ENCODE results near the gene CDKN2AIPNL.

Gene CDKN2AIPNL, protein sequence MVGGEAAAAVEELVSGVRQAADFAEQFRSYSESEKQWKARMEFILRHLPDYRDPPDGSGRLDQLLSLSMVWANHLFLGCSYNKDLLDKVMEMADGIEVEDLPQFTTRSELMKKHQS
- 5.4 to 24.9 (median 16.7) reads per million in 9 experiments for total RNA-seq

DNA sequence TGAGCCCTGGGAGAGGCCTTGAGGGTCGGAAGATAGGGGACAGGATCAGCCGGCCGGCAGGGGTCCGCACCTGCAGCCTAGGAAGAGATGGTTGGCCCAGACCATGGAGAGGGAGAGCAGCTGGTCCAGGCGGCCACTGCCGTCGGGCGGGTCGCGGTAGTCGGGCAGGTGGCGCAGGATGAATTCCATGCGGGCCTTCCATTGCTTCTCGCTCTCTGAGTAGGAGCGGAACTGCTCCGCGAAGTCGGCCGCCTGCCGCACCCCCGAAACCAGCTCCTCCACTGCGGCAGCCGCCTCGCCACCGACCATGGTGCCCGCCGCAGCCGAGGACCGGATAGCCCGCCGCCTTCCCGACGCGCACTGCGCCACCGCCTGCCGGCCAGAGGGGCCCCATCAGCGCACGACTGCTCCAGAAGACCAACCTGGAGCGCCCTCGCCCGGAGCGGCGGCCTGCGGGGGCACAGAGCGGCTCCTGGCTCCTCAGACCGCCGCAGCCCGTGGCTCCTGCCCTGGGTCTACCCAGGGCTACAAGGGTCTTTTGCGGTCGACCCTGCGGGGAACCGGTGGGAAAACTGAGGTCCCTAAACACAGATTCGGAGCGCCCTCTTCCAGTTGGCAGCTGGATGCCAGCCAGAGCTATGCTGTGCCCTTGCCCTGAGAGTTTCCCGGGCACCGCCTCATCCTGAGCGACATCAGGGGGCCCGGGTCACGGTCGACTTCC, at the start of gene CDKN2AIPNL:
TSS of gene CDKN2AIPNL (minus strand) at position 336 of the 721 bp plus-strand sequence. CDS start at position 309, 27 bp downstream.
- H3K4me3 Mint-ChIP-seq: peak within 1 kb of the TSS; percentile 96 to 97
- H3K4me1 Mint-ChIP-seq (ENCODE audit: low read depth in 2 of 2): peaks cover 14 to 32% of the 10 kb centered on the region in 2 donors
- no peaks in the 10 kb centered on the region for H3K27me3 Mint-ChIP-seq
- H3K27ac Mint-ChIP-seq: peak within 1 kb of the TSS; percentile 94 to 98
- ATAC-seq (replicated peaks) (peak; percentile 98), DNase-seq (peak; percentile 86 to 89 (median 88))
- peaks cover 8% of the 10 kb centered on the region for H3K36me3 Mint-ChIP-seq (ENCODE audit: insufficient read depth)
- no peaks in the 10 kb centered on the region for H3K9me3 Mint-ChIP-seq

DNA sequence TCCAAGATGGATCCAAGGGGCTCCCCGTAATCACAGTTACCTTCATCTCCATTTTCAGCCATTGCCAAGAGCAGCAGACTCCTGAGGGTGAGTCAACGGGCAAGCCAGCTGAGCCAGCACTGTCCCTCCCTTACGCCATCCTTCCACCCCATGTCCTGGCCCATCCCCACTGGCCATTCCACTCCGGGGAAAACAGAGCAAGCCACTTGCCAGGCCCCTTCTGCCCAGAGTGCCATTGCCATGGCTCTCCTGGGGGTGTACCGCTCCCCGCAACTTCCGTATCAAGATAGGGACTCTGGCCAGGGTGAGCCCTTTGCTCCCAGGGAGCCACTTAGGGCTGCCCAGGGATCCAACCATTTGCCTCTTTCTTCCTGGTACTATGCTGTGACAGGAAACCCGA, 48.9 kb upstream of the CDKN2AIPNL start:
- no peaks in the 10 kb centered on the region for H3K27me3 Mint-ChIP-seq
- DNase-seq (no peak), ATAC-seq (replicated peaks) (no peak)
- H3K27ac Mint-ChIP-seq: no peak overlapping the region
- no peak overlapping the region for H3K4me3 Mint-ChIP-seq
- H3K4me1 Mint-ChIP-seq (ENCODE audit: low read depth in 2 of 2): peaks cover 4% of the 10 kb centered on the region in 2 donors
- no peaks in the 10 kb centered on the region for H3K9me3 Mint-ChIP-seq
- no peaks in the 10 kb centered on the region for H3K36me3 Mint-ChIP-seq (ENCODE audit: insufficient read depth)

DNA sequence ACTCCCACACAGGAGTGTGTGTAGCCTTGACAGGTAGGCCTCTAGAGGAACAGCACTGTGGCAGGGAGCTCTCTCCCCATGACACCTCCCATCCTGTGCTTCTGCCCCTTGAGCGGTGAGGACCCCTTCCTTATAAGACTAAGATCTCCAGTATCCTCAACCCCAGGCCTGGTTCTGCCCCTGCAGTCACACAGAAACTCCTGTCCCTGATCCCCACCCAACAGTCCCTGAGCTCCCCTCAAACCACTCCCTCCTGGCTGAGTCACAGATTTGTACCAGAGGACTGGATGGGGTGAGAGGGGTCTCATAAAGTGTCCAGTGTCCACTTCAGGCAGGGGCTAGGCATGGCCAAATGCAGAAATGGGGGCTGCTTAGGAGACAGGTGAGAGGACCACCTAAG, 47.8 kb upstream of the CDKN2AIPNL start:
- Mint-ChIP-seq H3K4me1 (ENCODE audit: low read depth in 2 of 2) (peaks cover 0 to 4% of the 10 kb centered on the region in 2 donors), H3K27me3 (no peaks in the 10 kb centered on the region), H3K27ac (no peak overlapping the region), H3K9me3 (no peaks in the 10 kb centered on the region), H3K4me3 (no peak overlapping the region), H3K36me3 (ENCODE audit: insufficient read depth) (no peaks in the 10 kb centered on the region)
- no peak for ATAC-seq (replicated peaks)
- DNase-seq: no peak

DNA sequence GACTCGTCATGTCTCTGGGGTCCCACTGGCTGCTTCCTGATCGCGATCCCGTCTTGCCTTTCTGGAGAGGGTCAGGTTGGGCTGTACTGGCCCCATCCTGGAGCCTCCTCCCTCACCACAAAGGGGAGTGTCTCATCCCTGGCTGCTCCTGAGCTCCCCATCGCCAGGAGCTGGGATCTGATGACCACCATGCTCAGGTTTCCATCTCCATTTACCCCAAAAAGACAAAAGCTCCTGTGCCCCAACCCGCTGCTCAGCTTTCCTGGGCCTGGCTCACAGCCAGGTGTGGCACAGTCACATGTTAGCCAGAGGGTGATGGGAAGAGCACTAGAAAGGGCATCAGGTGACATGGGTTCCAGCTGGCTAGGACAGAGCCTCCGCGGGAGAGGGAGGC, 47.3 kb upstream of the CDKN2AIPNL start:
- ATAC-seq (replicated peaks) (no peak), DNase-seq (no peak)
- no peaks in the 10 kb centered on the region for H3K36me3 Mint-ChIP-seq (ENCODE audit: insufficient read depth)
- peaks cover 0 to 4% of the 10 kb centered on the region in 2 donors for H3K4me1 Mint-ChIP-seq (ENCODE audit: low read depth in 2 of 2)
- H3K9me3 Mint-ChIP-seq: no peaks in the 10 kb centered on the region
- H3K4me3 Mint-ChIP-seq: no peak overlapping the region
- H3K27me3 Mint-ChIP-seq: no peaks in the 10 kb centered on the region
- no peak overlapping the region for H3K27ac Mint-ChIP-seq

DNA sequence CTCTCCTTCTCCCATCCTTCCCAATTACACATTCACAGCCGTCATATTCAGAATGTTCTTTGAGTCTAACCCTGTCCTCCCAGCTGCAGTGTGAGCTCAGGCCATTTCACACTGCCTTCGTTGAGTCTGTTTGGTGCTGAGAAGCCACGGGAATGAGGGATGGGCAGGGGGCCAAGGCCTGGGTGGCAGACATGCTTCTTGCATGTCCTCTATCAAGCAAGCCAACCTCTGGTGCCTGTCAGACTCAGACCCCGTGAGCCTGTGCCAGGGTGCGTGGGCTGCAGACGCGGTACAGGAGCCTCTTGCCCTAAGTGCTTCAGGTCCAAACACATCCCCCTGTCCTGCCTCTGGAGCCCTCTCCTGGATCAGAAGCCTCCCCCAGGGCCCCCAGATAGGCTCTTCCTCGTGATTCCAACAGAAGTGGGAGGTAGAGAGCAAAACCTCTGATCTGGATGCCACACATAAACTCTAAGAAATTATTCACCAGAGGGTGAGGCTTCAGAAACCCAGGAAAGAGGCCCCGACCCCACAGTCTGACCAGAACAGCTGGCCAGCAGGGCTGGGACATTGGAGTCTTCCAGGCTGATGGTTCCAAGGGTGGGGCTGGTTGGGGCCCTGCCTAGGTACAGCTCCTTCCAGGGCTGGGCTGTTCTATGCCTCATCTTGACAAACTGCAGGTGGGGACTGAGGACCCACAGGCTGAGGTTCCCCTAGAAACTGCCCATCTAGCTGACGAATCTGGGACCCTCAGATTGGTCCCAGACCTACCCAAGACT, 46.7 kb upstream of the CDKN2AIPNL start:
- DNase-seq (no peak), ATAC-seq (replicated peaks) (no peak)
- Mint-ChIP-seq H3K9me3 (no peaks in the 10 kb centered on the region), H3K27me3 (no peaks in the 10 kb centered on the region), H3K4me3 (no peak overlapping the region), H3K36me3 (ENCODE audit: insufficient read depth) (no peaks in the 10 kb centered on the region), H3K4me1 (ENCODE audit: low read depth in 2 of 2) (peaks cover 0 to 4% of the 10 kb centered on the region in 2 donors), H3K27ac (no peak overlapping the region)

DNA sequence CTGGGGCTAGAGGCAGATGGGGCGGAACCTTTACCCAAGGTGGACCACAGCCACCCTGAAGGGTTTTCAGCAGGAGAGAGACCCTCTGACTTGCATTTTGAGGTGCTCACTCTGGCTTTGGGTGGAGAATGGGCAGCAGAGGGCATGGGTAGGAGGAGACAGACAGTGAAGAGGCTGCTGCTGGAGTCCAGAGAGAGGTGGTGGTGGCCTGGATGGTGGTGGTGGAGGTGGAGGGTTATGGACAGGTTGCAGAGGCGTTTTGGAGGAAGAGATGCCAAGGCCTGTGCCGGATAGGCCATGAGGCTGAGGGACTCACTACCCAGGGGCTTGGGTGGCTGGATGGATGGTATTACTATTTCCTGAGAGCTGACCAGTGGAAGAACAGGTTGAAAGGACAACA, 46.1 kb upstream of the CDKN2AIPNL start:
- ATAC-seq (replicated peaks) (no peak), DNase-seq (no peak)
- H3K4me3 Mint-ChIP-seq: no peak overlapping the region
- no peaks in the 10 kb centered on the region for H3K27me3 Mint-ChIP-seq
- peaks cover 0 to 4% of the 10 kb centered on the region in 2 donors for H3K4me1 Mint-ChIP-seq (ENCODE audit: low read depth in 2 of 2)
- H3K36me3 Mint-ChIP-seq (ENCODE audit: insufficient read depth): no peaks in the 10 kb centered on the region
- H3K27ac Mint-ChIP-seq: peak overlapping the region in 1 of 2 donors; percentile 77
- H3K9me3 Mint-ChIP-seq: no peaks in the 10 kb centered on the region

DNA sequence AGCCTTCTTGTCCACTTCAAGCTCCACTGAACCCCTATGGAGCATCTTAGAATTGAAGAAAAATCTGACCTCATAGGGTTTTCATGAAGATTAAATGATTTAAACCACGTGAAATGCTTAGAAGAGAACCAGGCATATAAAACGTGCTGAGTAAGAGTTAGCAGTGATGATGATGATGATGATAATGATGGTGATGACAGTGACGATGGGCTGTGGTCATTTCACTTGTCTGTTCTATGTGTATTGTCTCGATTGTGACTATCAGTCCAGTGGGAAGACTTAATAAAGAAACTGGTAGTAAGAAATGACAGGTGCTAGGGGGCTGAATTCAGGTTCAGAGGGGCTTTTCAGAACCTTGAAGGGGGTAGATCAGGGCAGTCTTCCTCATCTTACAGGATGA, 45.1 kb upstream of the CDKN2AIPNL start:
- Mint-ChIP-seq H3K4me1 (ENCODE audit: low read depth in 2 of 2) (peaks cover 0 to 4% of the 10 kb centered on the region in 2 donors), H3K4me3 (no peak overlapping the region), H3K27ac (no peak overlapping the region), H3K9me3 (no peaks in the 10 kb centered on the region), H3K27me3 (no peaks in the 10 kb centered on the region), H3K36me3 (ENCODE audit: insufficient read depth) (no peaks in the 10 kb centered on the region)
- DNase-seq (no peak), ATAC-seq (replicated peaks) (no peak)

DNA sequence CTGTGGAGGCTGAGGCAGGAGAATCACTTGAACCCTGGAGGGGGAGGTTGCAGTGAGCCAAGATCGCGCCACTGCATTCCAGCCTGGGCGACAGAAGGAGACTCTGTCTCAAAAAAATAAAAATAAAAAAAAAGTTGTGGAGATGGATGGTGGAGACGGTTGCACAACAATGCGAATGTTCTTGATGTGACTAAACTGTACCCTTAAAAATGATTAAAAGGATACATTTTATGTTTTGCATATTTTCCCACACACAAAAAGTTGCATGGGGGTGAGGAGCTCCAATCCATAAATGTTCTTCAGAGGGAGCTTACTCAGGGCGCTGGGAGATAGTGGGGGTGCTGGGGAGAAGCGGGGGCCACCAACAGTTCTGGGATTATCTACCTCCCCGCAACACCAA, 43.8 kb upstream of the CDKN2AIPNL start:
- Mint-ChIP-seq H3K4me1 (ENCODE audit: low read depth in 2 of 2) (peaks cover 0 to 6% of the 10 kb centered on the region in 2 donors), H3K4me3 (no peak overlapping the region), H3K9me3 (no peaks in the 10 kb centered on the region), H3K27ac (no peak overlapping the region), H3K27me3 (no peaks in the 10 kb centered on the region), H3K36me3 (ENCODE audit: insufficient read depth) (no peaks in the 10 kb centered on the region)
- ATAC-seq (replicated peaks): no peak
- DNase-seq: no peak

DNA sequence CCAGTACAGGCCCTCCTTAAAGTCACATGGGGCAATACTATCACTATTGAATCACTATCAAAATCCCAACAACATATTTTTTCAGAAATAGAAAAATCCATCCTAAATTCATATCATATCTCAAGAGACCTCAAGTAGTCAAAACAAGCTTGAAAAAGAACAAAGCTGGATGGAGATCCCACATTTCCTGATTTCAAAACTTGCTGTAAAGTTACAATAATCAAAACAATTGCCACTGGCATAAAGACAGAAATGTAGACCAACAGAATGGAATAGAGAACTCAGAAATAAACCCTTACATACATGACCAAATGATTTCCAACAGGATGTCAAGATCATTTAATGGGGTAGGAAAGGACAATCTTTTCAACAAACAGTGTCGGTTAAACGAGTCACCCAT, 41.3 kb upstream of the CDKN2AIPNL start:
- no peak overlapping the region for H3K4me3 Mint-ChIP-seq
- no peaks in the 10 kb centered on the region for H3K27me3 Mint-ChIP-seq
- DNase-seq: no peak
- no peaks in the 10 kb centered on the region for H3K9me3 Mint-ChIP-seq
- H3K27ac Mint-ChIP-seq: no peak overlapping the region
- peaks cover 3 to 9% of the 10 kb centered on the region in 2 donors for H3K4me1 Mint-ChIP-seq (ENCODE audit: low read depth in 2 of 2)
- H3K36me3 Mint-ChIP-seq (ENCODE audit: insufficient read depth): no peaks in the 10 kb centered on the region
- no peak for ATAC-seq (replicated peaks)

DNA sequence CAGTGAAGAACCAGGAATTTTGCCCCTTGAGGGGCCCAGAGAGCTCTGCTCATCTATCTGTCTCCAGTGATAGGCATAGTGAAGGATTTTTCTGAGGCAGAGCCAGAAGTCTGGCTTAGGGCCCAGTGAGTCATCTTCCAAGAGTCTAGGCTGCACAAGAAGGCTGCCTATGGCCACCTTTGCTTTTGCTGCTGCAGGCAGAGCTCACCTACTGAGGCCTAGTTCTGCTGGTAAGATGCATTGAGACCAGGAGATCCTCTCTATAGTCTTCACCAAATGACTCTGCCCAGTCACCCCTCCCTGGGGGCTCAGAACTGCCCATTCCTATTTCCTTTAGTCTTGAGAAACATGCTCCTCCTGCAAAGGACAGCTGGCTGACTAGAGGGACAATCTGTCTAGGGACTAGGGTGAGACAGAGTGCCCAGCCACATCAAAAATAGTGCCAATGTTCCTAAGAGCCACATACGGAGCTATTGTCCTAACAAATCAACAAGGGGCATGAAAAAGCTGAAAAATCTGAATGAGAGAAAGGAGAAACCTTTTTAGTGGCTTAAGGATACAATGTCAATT, 40.3 kb upstream of the CDKN2AIPNL start:
- no peak for DNase-seq
- no peak overlapping the region for H3K27ac Mint-ChIP-seq
- no peak for ATAC-seq (replicated peaks)

DNA sequence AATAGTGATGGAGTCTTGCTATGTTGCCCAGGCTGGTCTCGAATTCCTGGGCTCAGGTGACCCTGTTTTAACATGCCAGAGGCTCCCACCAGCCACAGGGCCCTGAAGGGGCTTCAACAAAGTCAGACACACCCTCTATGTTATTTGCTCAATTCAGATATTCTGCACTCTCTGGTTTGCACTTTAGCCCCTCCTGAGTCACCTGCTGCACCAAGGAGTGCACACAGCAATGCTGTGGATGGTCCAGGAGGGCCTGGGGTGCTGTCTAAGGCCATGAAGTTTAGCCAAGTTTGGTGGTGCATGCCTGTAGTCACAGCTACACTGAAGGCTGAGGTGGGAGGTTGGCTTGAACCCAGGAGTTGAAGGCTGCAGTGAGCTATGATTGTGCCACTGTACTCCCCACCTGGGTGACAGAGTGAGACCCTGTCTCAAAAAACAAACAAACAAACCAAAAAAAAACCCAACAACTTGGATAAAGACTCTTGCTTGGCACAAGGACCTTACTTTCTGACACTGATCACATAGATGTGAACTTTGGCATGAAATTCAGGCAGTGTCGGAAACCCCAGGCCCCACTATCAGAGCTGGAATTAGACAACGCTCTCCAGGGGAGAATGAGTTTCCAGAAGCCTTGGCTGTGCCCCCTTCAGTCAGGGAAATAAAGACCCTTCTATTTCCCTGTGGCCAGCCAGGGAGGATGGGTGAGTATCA, 39.7 kb upstream of the CDKN2AIPNL start:
- H3K9me3 Mint-ChIP-seq: no peaks in the 10 kb centered on the region
- peaks cover 3 to 5% of the 10 kb centered on the region in 2 donors for H3K4me1 Mint-ChIP-seq (ENCODE audit: low read depth in 2 of 2)
- ATAC-seq (replicated peaks): no peak
- H3K27ac Mint-ChIP-seq: peak overlapping the region in 1 of 2 donors; percentile 53
- H3K36me3 Mint-ChIP-seq (ENCODE audit: insufficient read depth): no peaks in the 10 kb centered on the region
- no peak for DNase-seq
- no peak overlapping the region for H3K4me3 Mint-ChIP-seq
- no peaks in the 10 kb centered on the region for H3K27me3 Mint-ChIP-seq

More for the DNA sequence above, 40.3 kb upstream of the CDKN2AIPNL start:
- Mint-ChIP-seq H3K36me3 (ENCODE audit: insufficient read depth) (no peaks in the 10 kb centered on the region), H3K9me3 (no peaks in the 10 kb centered on the region), H3K4me1 (ENCODE audit: low read depth in 2 of 2) (peaks cover 3 to 5% of the 10 kb centered on the region in 2 donors), H3K4me3 (no peak overlapping the region), H3K27me3 (no peaks in the 10 kb centered on the region)

DNA sequence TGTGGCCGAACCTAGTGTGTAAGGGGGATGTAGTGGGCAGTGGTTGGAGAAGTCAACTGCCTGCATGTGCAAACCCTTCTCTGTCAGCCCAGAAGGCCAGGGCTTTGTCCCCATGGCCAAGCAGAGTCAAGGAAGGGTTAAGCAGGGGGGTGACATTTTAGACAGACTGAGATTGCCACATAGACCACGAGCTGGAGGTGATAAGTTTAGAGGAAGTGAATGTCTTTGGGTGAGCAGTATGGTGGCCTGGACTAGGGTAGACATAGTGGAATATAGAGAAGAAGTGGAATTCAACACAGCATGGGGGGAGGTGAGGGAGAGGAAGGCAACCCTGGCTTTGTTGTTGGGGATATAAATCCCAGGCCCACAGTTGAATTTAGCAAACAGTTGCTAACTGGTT, 38.7 kb upstream of the CDKN2AIPNL start:
- Mint-ChIP-seq H3K27ac (no peak overlapping the region), H3K4me1 (ENCODE audit: low read depth in 2 of 2) (peaks cover 3 to 5% of the 10 kb centered on the region in 2 donors), H3K9me3 (no peaks in the 10 kb centered on the region), H3K36me3 (ENCODE audit: insufficient read depth) (no peaks in the 10 kb centered on the region), H3K4me3 (no peak overlapping the region), H3K27me3 (no peaks in the 10 kb centered on the region)
- no peak for DNase-seq
- no peak for ATAC-seq (replicated peaks)

DNA sequence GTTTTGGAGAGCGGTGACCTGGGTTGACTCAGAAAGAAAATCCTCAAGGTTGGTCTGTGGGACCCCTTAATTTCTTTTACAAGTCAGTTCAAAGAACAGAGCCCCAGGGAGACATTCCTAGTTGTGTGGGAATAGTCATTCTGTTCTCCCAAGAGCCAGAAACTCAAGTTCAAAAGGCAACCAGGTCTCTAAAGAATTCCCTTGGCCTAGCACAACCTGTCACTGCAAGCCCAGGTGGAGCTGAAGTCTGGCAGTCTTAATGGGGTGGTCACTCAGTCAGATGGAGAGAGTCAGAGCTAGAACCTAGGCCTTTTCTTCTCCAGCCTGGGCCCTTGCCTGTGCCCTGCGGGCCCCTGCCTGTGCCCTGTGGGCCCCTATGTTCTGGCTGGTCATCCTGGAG, 37.5 kb upstream of the CDKN2AIPNL start:
- H3K36me3 Mint-ChIP-seq (ENCODE audit: insufficient read depth): no peaks in the 10 kb centered on the region
- H3K27ac Mint-ChIP-seq: no peak overlapping the region
- DNase-seq: no peak
- H3K27me3 Mint-ChIP-seq: no peaks in the 10 kb centered on the region
- H3K4me3 Mint-ChIP-seq: no peak overlapping the region
- peaks cover 3 to 5% of the 10 kb centered on the region in 2 donors for H3K4me1 Mint-ChIP-seq (ENCODE audit: low read depth in 2 of 2)
- no peaks in the 10 kb centered on the region for H3K9me3 Mint-ChIP-seq
- ATAC-seq (replicated peaks): no peak

Measured in effector memory CD8-positive, alpha-beta T cell (primary cell).